ENCODE measurements around the gene TRDMT1. TPM values are rescaled to one million over a fixed set of nuclear protein-coding genes. Genes with fewer than 3 reads are reported as not detected.

TRDMT1 gene
- total RNA-seq, 2 donors from 2014 or later, result 12.3 to 21.0 TPM

DNA sequence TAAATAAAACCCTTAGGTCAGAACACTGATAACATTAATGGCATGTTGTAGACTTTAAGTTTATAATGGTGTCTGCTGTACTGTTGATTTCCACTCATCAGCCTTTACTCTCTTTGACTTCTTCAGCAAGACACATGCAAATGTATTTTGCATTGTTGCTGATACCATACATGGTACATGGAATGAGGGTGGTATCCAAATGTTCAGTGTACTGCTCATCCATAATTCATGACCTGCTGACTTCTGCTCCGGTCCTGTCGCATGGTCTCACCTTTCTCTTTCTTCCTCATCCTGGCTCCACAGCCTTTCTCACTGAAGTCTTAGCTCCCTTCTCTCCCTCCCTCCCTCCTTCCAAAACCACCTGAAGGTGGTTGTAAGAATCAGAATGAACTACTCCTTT is 67.2 kb downstream of the TRDMT1 start:
- no peak for ATAC-seq (ENCODE audit: insufficient number of reproducible peaks, low FRiP score, low read depth)
- DNase-seq (ENCODE audit: low spot score), result no peak
- no peak for TF ChIP-seq CTCF (IDR thresholded peaks at IDR 0.05)
- Histone ChIP-seq H3K27ac (no peak overlapping the region), H3K27me3 (replicated peaks; ENCODE audit: insufficient read depth) (no peaks in the 10 kb centered on the region), H3K4me3 (no peak overlapping the region), H3K36me3 (no peaks in the 10 kb centered on the region), H3K4me1 (ENCODE audit: control insufficient read depth in 1 of 2, low read depth in 2 of 2) (no peaks in the 10 kb centered on the region), H3K9me3 (no peaks in the 10 kb centered on the region)

DNA sequence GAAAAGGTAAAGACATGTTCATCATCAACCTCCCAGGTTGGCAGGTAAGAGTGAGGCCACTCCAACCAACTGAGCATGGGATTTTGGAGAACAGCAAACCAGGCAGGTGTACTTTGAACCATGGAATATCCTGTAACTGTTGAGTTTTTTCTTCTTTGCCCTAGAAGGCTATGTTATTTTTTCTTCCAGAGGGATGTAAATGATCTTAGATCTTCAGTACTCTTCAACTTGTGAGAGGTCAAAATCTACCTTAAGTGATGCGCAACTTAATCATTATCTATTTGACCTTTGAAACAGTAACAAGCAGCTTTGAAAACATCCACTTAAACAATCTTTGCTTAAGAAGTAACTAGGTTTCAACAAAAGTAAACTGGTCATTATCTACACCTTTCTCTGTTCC is 71.7 kb downstream of the TRDMT1 start, which contains the start of gene CUBN:
CUBN (minus strand) TSS at position 71 of the 400 bp plus-strand sequence; CDS start at position 25, 46 bp downstream.
- Histone ChIP-seq H3K27me3 (replicated peaks; ENCODE audit: insufficient read depth) (no peaks in the 10 kb centered on the region), H3K36me3 (no peaks in the 10 kb centered on the region), H3K27ac (no peak within 1 kb of the TSS), H3K9me3 (no peaks in the 10 kb centered on the region), H3K4me1 (ENCODE audit: control insufficient read depth in 1 of 2, low read depth in 2 of 2) (no peaks in the 10 kb centered on the region), H3K4me3 (no peak within 1 kb of the TSS)
- no peak for TF ChIP-seq CTCF (IDR thresholded peaks at IDR 0.05)
- ATAC-seq (ENCODE audit: insufficient number of reproducible peaks, low FRiP score, low read depth) (no peak), DNase-seq (ENCODE audit: low spot score) (no peak)

- Histone ChIP-seq H3K4me3 (no peak overlapping the region), H3K27me3 (replicated peaks; ENCODE audit: insufficient read depth) (no peaks in the 10 kb centered on the region), H3K4me1 (ENCODE audit: control insufficient read depth in 1 of 2, low read depth in 2 of 2) (no peaks in the 10 kb centered on the region), H3K27ac (no peak overlapping the region), H3K9me3 (no peaks in the 10 kb centered on the region), H3K36me3 (no peaks in the 10 kb centered on the region)
- DNase-seq (ENCODE audit: low spot score) (no peak), ATAC-seq (ENCODE audit: insufficient number of reproducible peaks, low FRiP score, low read depth) (no peak)
- no peak for TF ChIP-seq CTCF (IDR thresholded peaks at IDR 0.05)
Measured at GRCh38 chr10:17128261-17128660, 73.2 kb downstream of the TRDMT1 start.

GRCh38 chr10:17126327-17126726 is 75.1 kb downstream of the TRDMT1 start:
- H3K4me3 ChIP-seq, result no peak overlapping the region
- no peak overlapping the region for H3K27ac ChIP-seq
- ATAC-seq (ENCODE audit: insufficient number of reproducible peaks, low FRiP score, low read depth) (no peak), DNase-seq (ENCODE audit: low spot score) (no peak)
- TF ChIP-seq CTCF (IDR thresholded peaks at IDR 0.05), result no peak
- no peaks in the 10 kb centered on the region for H3K9me3 ChIP-seq
- H3K36me3 ChIP-seq, result no peaks in the 10 kb centered on the region
- H3K4me1 ChIP-seq (ENCODE audit: control insufficient read depth in 1 of 2, low read depth in 2 of 2), result no peaks in the 10 kb centered on the region
- no peaks in the 10 kb centered on the region for H3K27me3 ChIP-seq (replicated peaks; ENCODE audit: insufficient read depth)

- H3K9me3 ChIP-seq, result no peaks in the 10 kb centered on the region
Measured at GRCh38 chr10:17125206-17125893, 76.1 kb downstream of the TRDMT1 start.

More at GRCh38 chr10:17125206-17125893, 76.1 kb downstream of the TRDMT1 start:
- ATAC-seq (ENCODE audit: insufficient number of reproducible peaks, low FRiP score, low read depth), result no peak
- no peaks in the 10 kb centered on the region for H3K36me3 ChIP-seq
- no peak for DNase-seq (ENCODE audit: low spot score)
- H3K27ac ChIP-seq, result no peak overlapping the region
- H3K27me3 ChIP-seq (replicated peaks; ENCODE audit: insufficient read depth), result no peaks in the 10 kb centered on the region
- TF ChIP-seq CTCF (IDR thresholded peaks at IDR 0.05), result no peak
- H3K4me3 ChIP-seq, result no peak overlapping the region
- no peaks in the 10 kb centered on the region for H3K4me1 ChIP-seq (ENCODE audit: control insufficient read depth in 1 of 2, low read depth in 2 of 2)
